MM.1S (cell line): ENCODE results near the gene ZNF695.

Experiments
- DNase-seq: peaks from one replicate; pipeline ENCODE4 v3.0.0-alpha.2; 2015
- H2AFZ ChIP-seq: fragments of 300-600 bp; sonication (generic); 2 replicates; pipeline ENCODE4 v1.6.0; 2016; ENCODE audit warnings: antibody characterized with exemption, low read length
- H3F3A ChIP-seq: fragments of 300-600 bp; sonication (generic); 2 replicates; pipeline ENCODE4 v1.6.1; 2016; ENCODE audit warnings: mild to moderate bottlenecking, antibody characterized with exemption, low read length, moderate library complexity, mixed read lengths; ENCODE audit not compliant: insufficient read depth
- H3K27ac ChIP-seq: fragments of 300-600 bp; sonication (generic); 2 replicates; pipeline ENCODE4 v1.5.1; 2016; ENCODE audit warnings: mild to moderate bottlenecking, low read length
- H3K27me3 ChIP-seq: fragments of 300-600 bp; sonication (generic); replicated peaks from 2 replicates; pipeline ENCODE4 v1.6.0; 2016; ENCODE audit warnings: low read length; ENCODE audit not compliant: insufficient read depth
- H3K36me3 ChIP-seq: fragments of 300-600 bp; sonication (generic); replicated peaks from 2 replicates; pipeline ENCODE4 v1.6.1; 2016; ENCODE audit warnings: mild to moderate bottlenecking, low read length, mixed read lengths; ENCODE audit not compliant: insufficient read depth
- H3K4me1 ChIP-seq: fragments of 300-600 bp; sonication (generic); 2 replicates; pipeline ENCODE4 v1.6.1; 2016; ENCODE audit warnings: low read length, mixed read lengths
- H3K4me2 ChIP-seq: fragments of 300-600 bp; sonication (generic); 2 replicates; pipeline ENCODE4 v1.6.0; 2016; ENCODE audit warnings: low read depth, low read length
- H3K4me3 ChIP-seq: fragments of 300-600 bp; sonication (generic); 2 replicates; pipeline ENCODE4 v1.5.1; 2016; ENCODE audit warnings: low read length, mixed read lengths
- H3K79me2 ChIP-seq: fragments of 300-600 bp; sonication (generic); 2 replicates; pipeline ENCODE4 v1.6.1; 2016; ENCODE audit warnings: mixed run types, low read length, mixed read lengths
- H3K9ac ChIP-seq: fragments of 300-600 bp; sonication (generic); 2 replicates; pipeline ENCODE4 v1.6.1; 2016; ENCODE audit warnings: low read length, mixed read lengths
- H3K9me2 ChIP-seq: fragments of 300-600 bp; sonication (generic); replicated peaks from 2 replicates; pipeline ENCODE4 v1.6.1; 2016; ENCODE audit warnings: mild to moderate bottlenecking, low read length, mixed read lengths; ENCODE audit not compliant: insufficient read depth
- H3K9me3 ChIP-seq: fragments of 300-600 bp; sonication (generic); replicated peaks from 2 replicates; pipeline ENCODE4 v1.6.1; 2016; ENCODE audit warnings: mild to moderate bottlenecking, low read length, mixed read lengths; ENCODE audit not compliant: insufficient read depth
- H4K20me1 ChIP-seq: fragments of 300-600 bp; sonication (generic); 2 replicates; pipeline ENCODE4 v1.6.1; 2016; ENCODE audit warnings: mild to moderate bottlenecking, low read length, moderate library complexity, mixed read lengths; ENCODE audit not compliant: insufficient read depth
- CTCF ChIP-seq: fragments of 300-600 bp; sonication (generic); IDR thresholded peaks from 2 replicates; pipeline ENCODE4 v1.5.1; 2016; ENCODE audit warnings: antibody characterized with exemption, low read length, mixed read lengths
- EZH2 ChIP-seq: fragments of 300-600 bp; sonication (generic); optimal IDR thresholded peaks from 2 replicates; pipeline ENCODE3; 2017; ENCODE audit warnings: low read depth, mild to moderate bottlenecking, antibody characterized with exemption, low read length, mixed read lengths
- EZH2phosphoT487 ChIP-seq: fragments of 300-600 bp; sonication (generic); IDR thresholded peaks from 2 replicates; pipeline ENCODE4 v1.6.1; 2018; ENCODE audit warnings: antibody characterized with exemption, low read length

Gene ZNF695

GRCh38 chr1:247007511-247008405 lies at the start of gene ZNF695:
ZNF695 (minus strand) TSS chr1:247008057; CDS start chr1:247007908, 149 bp downstream.
- no peak for TF ChIP-seq CTCF
- TF ChIP-seq EZH2: no peak
- TF ChIP-seq EZH2phosphoT487: no peak
- H4K20me1 ChIP-seq: no peaks in the 10 kb centered on the region
- H3K9ac ChIP-seq: peak within 1 kb of the TSS; percentile 22; the same call in 1 of the 2 replicates
- DNase-seq: peak; percentile 92
- H3K79me2 ChIP-seq: no peaks in the 10 kb centered on the region
- H2AFZ ChIP-seq: peak within 1 kb of the TSS; percentile 49
- no peaks in the 10 kb centered on the region for H3K4me1 ChIP-seq
- no peaks in the 10 kb centered on the region for H3F3A ChIP-seq
- H3K36me3 ChIP-seq: no peaks in the 10 kb centered on the region
- peak within 1 kb of the TSS; percentile 29; the same call in 1 of the 2 replicates for H3K4me2 ChIP-seq
- H3K9me2 ChIP-seq: no peaks in the 10 kb centered on the region
- H3K27me3 ChIP-seq: no peaks in the 10 kb centered on the region
- H3K27ac ChIP-seq: no peak within 1 kb of the TSS
- no peaks in the 10 kb centered on the region for H3K9me3 ChIP-seq
- H3K4me3 ChIP-seq: peak within 1 kb of the TSS; percentile 58

GRCh38 chr1:247056071-247056470 lies 48.2 kb upstream of the ZNF695 start:
- H3K27ac ChIP-seq: no peak overlapping the region
- no peaks in the 10 kb centered on the region for H4K20me1 ChIP-seq
- H2AFZ ChIP-seq: no peak overlapping the region
- H3F3A ChIP-seq: no peaks in the 10 kb centered on the region
- H3K36me3 ChIP-seq: no peaks in the 10 kb centered on the region
- H3K9me2 ChIP-seq: no peaks in the 10 kb centered on the region
- DNase-seq: no peak
- H3K27me3 ChIP-seq: no peaks in the 10 kb centered on the region
- no peaks in the 10 kb centered on the region for H3K4me1 ChIP-seq
- H3K4me3 ChIP-seq: no peak overlapping the region
- H3K79me2 ChIP-seq: peaks cover 33% of the 10 kb centered on the region
- no peak overlapping the region for H3K9ac ChIP-seq
- no peak overlapping the region for H3K4me2 ChIP-seq
- no peak for TF ChIP-seq CTCF
- no peak for TF ChIP-seq EZH2phosphoT487
- TF ChIP-seq EZH2: no peak
- H3K9me3 ChIP-seq: no peaks in the 10 kb centered on the region

- DNase-seq: no peak
- H3K4me3 ChIP-seq: no peak overlapping the region
- H3K9me2 ChIP-seq: no peaks in the 10 kb centered on the region
- H3K4me1 ChIP-seq: no peaks in the 10 kb centered on the region
- H3K9me3 ChIP-seq: no peaks in the 10 kb centered on the region
- H4K20me1 ChIP-seq: no peaks in the 10 kb centered on the region
- no peak overlapping the region for H3K9ac ChIP-seq
- no peak overlapping the region for H3K27ac ChIP-seq
- H3K4me2 ChIP-seq: no peak overlapping the region
- TF ChIP-seq EZH2 (no peak), EZH2phosphoT487 (no peak), CTCF (no peak)
- peaks cover 33% of the 10 kb centered on the region for H3K79me2 ChIP-seq
- H2AFZ ChIP-seq: no peak overlapping the region
- H3K27me3 ChIP-seq: no peaks in the 10 kb centered on the region
- H3K36me3 ChIP-seq: no peaks in the 10 kb centered on the region
- H3F3A ChIP-seq: no peaks in the 10 kb centered on the region
Measured at GRCh38 chr1:247054992-247055415, 47.1 kb upstream of the ZNF695 start.
